Left colon (tissue), 2 donors: ENCODE data around the gene PIP5K1C. TPM values are rescaled to one million over a fixed set of nuclear protein-coding genes. Genes with fewer than 3 reads are reported as not detected.

ENCODE experiments used
- ATAC-seq: fragments of 200-7000 bp; cut with Tn5 transposase; one replicate; pipeline ENCODE4 v1.9.1; 2020; ENCODE audit warnings: mild to moderate bottlenecking, moderate library complexity
- DNase-seq, 2 donors: peaks; one replicate each; pipeline ENCODE4 v3.0.0-alpha.2; 2020
- intact Hi-C, 2 donors: fragments of 100-400 bp; cut with DNase I in 1 of 2; cut with micrococcal nuclease in 1 of 2; formaldehyde crosslinking; loops; one replicate each; pipeline versions ENCODE4 v1.11.2 to v1.14.0; 2022; cut with DNase I, micrococcal nuclease
- total RNA-seq, 2 donors: library from RNA; stranded (reverse); fragmentation: NEBNext Ultra II Directional; extraction: Animal tissue kit (Norgen Biotek cat#: 25700); gene quantifications; one replicate each; pipeline ENCODE4 v1.2.1, GENCODE V29; 2021
- donor health status: DM: no; HTN: no; CAD: no.
- donor health status: DM: yes; HTN: yes; CAD: no.

Gene PIP5K1C
- total RNA-seq, 2 donors from 2014 or later = 25.1 to 33.1 TPM

DNA sequence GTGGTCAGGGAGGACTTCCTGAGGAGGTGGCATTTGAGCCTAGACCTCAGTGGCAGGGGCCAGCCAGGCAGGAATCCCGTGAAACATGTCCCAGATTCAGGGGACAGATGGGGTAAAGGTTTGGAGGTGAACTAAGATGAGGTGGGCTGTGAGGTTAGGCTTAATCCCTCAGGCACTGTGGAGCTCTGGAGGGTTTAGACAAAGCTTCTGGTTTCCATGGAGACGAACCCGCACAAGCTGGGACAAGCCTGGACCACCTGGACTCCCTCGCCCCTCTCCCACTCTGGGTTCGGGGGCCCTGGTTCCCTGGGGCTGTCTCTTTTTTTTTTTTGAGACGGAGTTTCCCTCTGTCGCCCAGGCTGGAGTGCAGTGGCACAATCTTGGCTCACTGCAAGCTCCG is 23.6 kb upstream of the PIP5K1C start:
- intact Hi-C loops = no loop called here
- DNase-seq (no peak), ATAC-seq (no peak)

GRCh38 chr19:3723110-3723488 is 22.8 kb upstream of the PIP5K1C start:
- ATAC-seq (no peak), DNase-seq (no peak)
- intact Hi-C loops = no loop called here

GRCh38 chr19:3722443-3723109 is 22.3 kb upstream of the PIP5K1C start:
- DNase-seq (peak; percentile 81 to 86), ATAC-seq (peak; percentile 47)
- intact Hi-C loops = no loop called here

- DNase-seq (no peak), ATAC-seq (no peak)
- intact Hi-C loops = no loop called here
Measured at GRCh38 chr19:3721887-3722442, 21.7 kb upstream of the PIP5K1C start.

DNA sequence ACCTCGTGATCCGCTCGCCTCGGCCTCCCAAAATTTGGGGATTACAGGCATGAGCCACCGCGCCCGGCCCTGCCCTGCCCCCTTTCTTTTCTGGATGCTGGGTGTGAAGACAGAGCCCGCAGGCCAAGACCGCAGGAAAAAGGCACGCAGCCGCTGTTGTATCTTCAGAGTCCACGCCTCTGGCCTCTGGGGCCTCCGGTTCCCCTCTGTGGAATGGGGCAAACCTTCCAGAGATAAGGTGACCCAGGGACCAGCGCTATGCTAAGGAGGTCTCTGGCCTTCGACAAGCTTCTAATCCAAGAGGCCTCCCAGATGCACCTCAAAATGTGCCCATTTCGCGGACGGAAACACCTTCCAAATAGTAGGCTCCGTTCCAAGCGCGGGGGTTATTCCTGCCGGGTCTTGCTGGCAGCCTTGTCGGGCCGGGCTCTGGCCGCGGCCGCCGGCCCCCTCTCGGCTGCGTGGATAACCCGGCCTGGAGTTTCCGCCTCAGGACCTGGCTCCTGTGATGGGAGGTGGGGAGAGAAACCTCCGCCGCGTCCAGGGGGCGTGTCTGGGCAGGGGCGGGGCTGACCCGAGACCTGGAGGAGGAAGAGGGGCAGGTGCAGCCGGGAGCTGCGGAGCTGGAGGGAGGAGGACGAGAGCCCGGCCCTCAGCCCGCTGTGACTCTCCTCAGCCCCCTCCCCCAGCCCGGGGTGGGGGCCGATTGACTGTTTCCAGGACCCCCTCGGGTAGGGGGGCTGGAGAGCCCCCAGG is 21.0 kb upstream of the PIP5K1C start:
- intact Hi-C loops = no loop called here
- ATAC-seq (peak; percentile 68), DNase-seq (peak; percentile 95 to 96)

DNA sequence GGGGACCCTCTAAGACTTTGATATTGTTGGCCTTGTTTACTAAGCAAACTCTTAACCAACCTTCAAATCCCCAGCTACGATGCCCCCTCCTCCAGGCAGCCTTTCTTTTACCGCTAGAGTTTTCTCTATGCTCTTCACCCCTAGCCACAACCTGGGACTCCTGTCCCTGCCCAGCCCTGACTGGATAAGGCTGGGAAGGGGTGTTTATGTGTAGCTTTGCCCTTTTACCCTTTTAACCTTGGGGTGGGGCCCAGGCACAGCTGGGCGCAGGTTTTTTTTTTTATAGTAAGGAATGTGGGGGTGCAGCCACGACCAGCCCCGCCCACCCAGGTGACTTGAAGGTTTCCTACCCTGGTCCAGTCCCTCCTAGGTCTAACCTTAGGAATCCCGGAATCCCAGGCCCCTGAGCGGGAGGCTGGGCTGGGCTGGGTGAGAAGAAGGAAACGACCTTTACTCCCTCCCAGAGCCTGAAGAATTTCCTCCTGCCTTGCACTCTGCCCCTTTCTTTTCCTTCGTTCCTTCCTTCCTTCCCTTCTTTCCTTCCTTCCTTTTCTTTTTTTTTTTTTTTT is 20.2 kb upstream of the PIP5K1C start:
- peak; percentile 70 for ATAC-seq
- intact Hi-C loops = no loop called here
- DNase-seq = peak; percentile 89 to 95

DNA sequence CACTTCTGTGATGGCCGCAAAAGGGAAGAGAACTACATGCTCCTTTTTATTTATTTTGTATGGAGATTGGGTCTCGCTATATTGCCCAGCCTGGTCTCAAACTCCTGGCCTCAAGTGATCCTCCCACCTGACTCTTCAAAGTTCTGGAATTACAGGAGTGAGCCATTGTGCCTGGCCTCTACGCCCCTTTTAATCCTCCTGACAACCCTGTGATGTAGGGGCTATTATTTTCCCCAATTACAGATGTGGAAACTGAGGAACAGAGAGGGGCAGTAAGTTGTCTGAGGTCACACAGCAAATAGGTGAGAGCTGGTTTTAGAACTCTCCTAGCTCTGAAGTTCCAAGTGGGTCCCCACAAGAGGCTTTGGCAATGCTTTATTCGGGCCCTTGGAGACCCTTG is 19.6 kb upstream of the PIP5K1C start:
- DNase-seq = no peak
- intact Hi-C loops = no loop called here
- no peak for ATAC-seq

GRCh38 chr19:3716147-3716668 is 15.9 kb upstream of the PIP5K1C start:
- ATAC-seq = no peak
- DNase-seq = no peak
- intact Hi-C loops = no loop called here

DNA sequence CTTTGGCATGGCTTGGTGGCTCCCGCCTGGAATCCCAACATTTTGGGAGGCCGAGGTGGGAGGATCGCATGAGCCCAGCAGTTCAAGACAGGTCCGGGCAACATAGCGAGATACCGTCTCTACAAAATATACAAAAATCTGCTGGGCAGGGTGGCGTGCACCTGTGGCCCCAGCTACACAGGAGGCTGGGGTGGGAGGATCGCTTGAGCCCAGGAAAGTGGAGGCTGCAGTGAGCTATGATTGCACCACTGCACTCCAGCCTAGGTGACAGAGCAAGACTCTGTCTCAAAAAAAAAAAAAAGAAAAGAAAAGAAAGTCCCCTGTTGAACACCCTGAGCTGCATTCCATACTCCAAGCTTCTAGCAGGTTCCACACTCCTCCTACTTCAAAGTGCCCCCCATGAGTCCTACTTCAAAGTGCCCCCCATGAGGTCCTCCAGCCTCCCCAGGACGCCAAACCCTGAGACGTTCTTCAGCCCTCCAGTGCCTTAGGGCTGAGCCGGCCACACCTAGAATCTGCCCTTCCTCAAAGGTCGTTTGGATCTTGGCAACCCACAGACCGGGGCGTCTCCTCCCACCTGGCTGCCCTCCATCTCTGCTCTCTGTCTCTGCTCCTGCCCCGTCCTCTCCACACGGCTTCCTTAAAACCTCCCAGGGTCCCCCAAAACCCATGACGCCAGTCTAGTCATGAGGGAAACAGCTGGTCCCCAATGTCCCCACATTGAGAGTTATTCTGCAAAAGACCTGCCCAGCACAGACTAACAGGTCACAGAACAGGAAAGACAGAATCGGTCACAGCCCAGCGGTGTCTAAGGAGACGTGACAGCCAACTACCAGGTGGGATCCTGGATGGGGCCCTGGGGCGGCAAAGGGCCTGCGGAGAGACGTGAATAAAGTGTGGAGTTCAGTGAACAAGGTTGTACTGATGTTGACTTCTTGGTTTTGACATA is 12.7 kb upstream of the PIP5K1C start:
- intact Hi-C loops = no loop called here
- ATAC-seq (peak; percentile 51), DNase-seq (peak; percentile 77 to 78)

- DNase-seq = peak; percentile 98 to 99
- ATAC-seq = peak; percentile 75
- intact Hi-C loops = no loop called here
Measured at GRCh38 chr19:3710265-3710812, 10.1 kb upstream of the PIP5K1C start.

GRCh38 chr19:3708207-3708931 is 8.1 kb upstream of the PIP5K1C start, which contains the start of gene TJP3:
TSS of gene TJP3 (plus strand) at chr19:3708384. CDS start at chr19:3728433, 20,049 bp downstream.
- intact Hi-C loops = no loop called here
- peak; percentile 88 to 91 for DNase-seq
- peak; percentile 67 for ATAC-seq

- intact Hi-C loops = no loop called here
- ATAC-seq (peak; percentile 13), DNase-seq (no peak)
Measured at GRCh38 chr19:3707868-3708206, 7.6 kb upstream of the PIP5K1C start.

DNA sequence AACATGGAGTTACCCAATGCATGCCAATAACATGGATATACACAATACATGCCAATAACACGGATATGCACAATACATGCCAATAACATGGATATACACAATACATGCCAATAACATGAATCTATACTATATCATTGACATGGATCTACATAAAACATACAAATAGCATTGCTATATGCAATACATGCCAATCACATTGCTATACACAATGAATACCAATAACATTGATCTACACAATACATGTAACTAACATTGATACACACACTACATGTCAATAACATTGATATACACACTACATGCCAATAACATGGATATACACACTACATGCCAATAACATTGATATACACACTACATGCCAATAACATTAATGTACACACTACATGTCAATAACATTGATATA is 932 bp upstream of the PIP5K1C start:
- intact Hi-C loops = loop anchor here (5.0 kb wide), 1 partner anchor 34 kb away; no protein-coding TSS in a partner anchor
- ATAC-seq = no peak
- DNase-seq = no peak

GRCh38 chr19:3699741-3700241 is 477 bp downstream of the PIP5K1C start:
- DNase-seq = no peak
- intact Hi-C loops = loop anchor here (5.0 kb wide), 1 partner anchor 32 kb away; no protein-coding TSS in a partner anchor
- no peak for ATAC-seq

- ATAC-seq = peak; percentile 17
- DNase-seq = peak; percentile 52 to 58
- intact Hi-C loops = no loop called here
Measured at GRCh38 chr19:3698974-3699740, 1.1 kb downstream of the PIP5K1C start.

- DNase-seq (no peak), ATAC-seq (no peak)
- intact Hi-C loops = no loop called here
Measured at GRCh38 chr19:3698386-3698950, 1.8 kb downstream of the PIP5K1C start.
